Activated CD4-positive, alpha-beta T cell treated with anti-CD3 and anti-CD28 coated beads for 48 hours (primary cell): ENCODE measurements around the gene TACC3.

Source experiments
- DNase-seq: peaks from one replicate; pipeline ENCODE4 v3.0.0-alpha.2; 2020

Gene TACC3

DNA sequence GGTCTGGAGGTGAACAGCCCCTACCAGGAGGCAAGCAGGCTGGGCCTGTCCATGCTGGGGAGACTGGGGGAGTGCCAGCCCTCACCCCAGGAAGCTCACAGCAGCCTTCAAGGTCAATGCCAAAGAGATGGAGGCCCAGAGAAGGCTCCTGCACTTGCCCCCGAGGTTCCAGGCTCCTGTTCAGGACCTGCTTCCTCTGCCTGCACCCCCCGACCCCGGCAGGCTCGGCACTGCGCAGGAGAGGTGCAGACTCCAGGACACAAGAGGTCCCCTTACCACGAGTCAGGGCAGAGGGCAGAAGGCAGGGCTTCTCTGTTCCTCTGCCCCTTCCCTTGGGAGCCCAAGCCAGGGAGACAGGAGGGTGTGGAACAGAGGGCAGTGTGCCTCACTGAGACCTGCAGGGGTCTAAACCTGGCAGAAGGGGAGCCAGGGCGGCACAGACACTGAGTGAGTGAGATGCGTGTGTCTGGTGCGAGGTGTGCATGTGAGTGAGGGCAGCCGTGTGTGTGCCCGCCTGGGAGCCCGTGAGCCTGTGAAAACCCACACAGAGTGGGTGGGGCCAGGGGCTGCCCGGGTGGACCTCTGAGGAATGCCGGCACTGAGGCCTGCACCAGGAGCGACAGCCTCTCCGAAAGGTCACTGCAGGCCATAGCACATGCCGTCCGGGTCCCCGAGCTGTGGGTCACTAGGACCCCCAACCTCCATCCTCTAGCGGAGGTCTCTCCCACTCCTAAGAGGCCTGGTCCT is 41.1 kb downstream of the TACC3 start:
- DNase-seq, result no peak

- no peak for DNase-seq
Observed at GRCh38 chr4:1763070-1763549, 41.8 kb downstream of the TACC3 start.

- no peak for DNase-seq
Observed at GRCh38 chr4:1763550-1764080, 42.3 kb downstream of the TACC3 start.

DNA sequence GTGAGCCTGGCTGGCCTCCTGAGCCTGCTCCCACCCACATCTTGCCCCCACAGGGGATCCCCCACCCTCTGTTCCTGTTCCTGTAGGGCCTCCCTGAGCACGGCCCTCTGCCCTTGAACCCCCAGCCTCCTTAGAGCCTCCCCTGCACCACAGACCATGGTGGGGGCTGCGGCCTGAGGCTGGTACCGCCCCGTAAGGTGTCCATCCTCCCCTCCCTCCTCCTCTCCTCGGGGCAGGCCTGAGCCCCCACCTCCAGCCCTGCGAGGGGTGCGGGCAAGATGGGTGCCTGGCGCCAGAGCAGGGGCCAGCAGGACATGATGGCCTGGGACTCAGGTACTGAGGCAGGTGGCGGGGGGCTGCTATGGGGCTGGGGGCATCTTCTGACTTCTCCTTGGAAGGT is 43.3 kb downstream of the TACC3 start:
- no peak for DNase-seq

DNA sequence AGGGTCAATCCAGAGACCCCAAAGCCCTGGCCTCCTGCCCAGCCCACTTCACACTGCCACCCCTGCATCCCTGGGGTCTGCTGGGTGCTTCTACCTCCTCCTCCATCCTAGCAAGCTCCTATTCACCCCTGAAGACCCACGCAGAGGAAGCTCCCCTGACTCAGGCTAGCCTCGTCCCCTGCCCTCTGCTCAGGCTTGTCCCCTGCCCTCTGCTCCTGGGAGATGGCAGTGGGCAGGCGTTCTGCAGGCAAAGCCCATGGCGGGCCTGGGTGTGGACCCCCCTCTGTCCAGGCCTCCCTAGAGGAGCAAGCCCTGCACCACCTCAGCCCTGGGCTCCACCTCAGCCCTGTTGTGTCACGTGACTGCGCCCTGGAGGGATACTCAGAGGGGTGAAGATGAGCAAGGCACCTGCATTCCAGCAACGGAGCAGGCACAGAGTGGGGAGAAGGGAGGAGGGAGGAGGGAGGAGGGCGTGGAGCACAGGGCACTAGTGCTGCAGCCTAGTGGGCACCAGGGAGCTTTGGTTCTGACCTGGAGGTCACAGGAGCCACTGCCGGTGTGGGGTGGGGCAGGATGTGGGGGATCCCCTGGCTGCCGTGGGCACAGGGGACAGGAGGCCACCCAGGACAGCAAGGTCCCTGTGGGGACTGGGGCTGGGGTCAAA is 44.2 kb downstream of the TACC3 start:
- no peak for DNase-seq

DNA sequence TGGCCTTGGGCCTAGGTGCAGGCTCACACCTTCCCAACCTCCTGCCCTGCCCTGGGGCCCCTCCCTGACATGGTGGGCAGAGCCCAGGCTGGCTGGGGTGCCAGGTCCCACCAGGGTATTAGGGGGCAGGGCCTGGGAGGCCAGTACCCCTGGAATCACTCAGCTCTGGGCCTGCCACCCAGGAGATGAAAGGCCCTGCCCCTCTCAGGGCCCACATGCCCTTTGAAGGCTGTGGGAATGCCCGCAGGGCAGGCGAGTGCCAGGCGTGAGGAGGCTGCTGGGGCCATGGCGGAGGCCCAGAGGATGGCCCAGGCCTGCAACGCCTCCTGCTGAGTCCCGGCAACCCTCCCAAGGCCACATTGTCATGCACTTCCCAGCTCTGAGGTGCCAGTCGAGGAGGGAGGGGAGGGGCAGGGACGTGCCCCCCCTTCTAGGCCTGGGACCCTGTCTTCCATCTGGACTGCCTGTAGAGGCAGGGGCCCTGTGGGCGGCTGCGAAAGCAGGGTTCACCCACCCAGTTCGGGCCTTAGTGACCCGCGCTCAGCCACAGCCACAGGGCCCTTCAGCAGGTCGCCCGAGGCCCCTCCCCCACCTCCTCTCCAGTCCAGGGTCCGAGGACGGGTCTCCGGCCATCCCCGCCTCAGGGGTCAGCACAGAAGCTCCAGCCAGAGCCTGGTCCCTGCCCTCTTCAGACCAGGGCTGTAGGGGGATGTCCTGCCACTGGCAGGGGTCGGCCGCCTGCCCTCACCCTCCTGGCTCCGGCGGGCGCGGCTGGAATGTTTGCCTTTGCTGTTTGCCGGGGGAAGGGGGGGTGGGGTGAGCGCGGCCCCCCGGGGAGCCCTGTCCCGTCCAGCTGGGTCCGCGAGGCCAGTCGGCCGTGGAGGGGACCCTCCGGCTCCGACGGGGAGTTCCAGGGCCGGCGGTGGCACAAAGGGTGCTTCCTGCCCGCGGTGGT is 45.1 kb downstream of the TACC3 start:
- DNase-seq, result no peak

DNA sequence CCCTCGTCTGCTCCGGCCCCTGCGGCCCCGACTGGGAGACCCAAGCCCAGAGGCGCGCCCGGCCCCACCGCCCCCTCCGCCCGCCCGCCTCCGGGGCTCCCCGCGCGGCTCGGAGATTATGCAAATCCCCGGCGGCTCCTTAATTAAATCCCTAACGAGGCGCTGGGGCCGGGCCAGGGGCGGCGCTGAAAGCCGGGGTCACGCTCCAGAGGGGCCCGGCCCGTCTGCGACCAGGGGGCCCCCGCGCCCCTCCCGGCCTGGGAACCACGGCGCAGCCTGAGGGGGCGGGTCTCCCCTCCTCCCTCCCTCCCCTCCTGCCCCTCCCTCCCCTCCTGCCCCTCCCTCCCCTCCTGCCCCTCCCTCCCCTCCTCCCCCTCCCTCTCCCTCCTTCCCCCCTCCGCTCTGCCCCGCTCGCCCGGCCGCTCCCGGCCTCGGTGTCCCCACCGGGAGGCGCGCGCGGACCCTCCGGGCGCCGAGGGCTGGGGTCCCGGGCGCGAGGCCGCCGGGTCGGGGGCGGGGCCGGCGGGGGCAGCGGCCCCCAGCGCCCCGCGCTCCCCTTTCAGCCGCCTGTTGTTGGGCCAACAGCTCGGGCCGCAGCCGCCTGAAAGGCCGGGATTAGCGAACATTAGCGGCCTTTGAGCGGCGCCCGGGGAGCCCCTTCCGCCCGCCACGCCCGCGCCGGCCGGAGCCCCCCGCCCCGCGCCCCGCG is 45.9 kb downstream of the TACC3 start:
- no peak for DNase-seq

DNA sequence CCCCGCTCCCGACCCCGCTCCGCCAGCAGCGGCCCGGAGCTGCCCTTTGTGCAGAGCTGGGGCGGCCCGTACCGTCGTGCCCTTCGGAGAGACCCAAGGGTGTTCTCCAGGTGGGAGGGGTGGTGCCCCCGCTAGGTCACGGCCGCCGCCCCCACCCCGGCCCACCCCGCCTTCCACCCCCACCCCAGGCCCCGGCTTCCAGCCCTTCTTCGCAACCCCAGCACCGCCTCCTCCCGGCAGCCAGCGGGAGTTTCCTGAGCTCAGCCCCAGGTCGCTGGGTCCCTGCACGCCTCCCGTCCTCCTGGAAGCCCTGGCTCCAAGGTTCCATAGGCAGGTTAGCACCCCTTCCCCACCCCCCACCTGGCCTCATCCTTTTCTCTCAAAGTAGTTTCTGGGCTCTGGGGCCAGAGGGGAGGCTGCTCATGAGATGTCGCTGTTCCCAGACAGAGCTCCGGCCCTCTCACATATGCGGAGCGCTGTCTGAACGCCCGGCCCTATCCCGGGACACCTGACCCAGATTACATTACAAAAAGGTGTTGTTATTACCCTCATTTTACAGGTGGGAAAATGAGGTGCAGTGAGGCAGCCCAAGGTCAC is 46.5 kb downstream of the TACC3 start:
- DNase-seq, result peak; percentile 47

- DNase-seq, result no peak
Observed at GRCh38 chr4:1768367-1769034, 47.2 kb downstream of the TACC3 start.

- DNase-seq, result no peak
Observed at GRCh38 chr4:1769692-1770091, 48.4 kb downstream of the TACC3 start.

DNA sequence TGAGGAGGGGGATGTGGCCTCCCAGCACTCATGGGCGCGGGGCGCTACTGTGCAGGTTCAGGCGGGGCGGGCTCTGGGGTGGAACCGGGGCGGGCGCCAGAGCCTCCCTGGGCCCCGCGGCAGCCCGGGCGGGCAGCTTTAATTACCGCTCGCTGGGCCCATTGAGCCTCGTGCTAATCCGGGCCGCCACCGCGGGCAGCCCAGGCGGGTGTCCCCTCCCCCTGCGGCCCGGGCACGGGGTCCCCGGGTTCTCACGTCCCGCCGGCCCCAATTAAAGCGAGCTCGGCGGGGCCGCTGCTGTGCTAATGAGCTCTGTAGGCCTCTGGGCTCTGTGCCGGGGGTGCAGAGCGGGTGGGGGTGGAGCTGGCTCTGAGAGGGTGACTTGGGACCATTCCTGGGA is 48.9 kb downstream of the TACC3 start:
- DNase-seq, result no peak

DNA sequence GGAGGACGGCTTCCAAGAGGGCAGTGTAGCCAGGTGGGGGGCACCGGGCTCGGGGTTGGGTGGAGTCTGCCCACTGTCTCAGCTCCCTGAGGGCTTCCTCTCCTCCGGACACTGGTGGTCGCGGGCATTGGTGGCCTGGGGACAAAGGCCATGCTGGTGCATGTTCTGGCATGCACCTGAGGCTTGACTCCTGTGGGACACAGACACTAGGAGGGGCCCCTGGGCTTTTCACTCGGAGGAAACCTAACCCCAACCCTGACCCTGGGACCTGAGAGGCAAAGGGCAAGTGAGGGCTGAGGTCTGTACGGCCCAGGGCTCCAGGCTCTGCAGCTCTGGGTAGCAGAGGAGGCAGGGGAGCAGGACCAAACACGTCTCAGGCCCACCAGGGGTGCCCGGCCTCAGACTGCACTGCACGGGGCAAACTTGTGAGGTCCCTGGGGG is 49.5 kb downstream of the TACC3 start:
- no peak for DNase-seq

DNA sequence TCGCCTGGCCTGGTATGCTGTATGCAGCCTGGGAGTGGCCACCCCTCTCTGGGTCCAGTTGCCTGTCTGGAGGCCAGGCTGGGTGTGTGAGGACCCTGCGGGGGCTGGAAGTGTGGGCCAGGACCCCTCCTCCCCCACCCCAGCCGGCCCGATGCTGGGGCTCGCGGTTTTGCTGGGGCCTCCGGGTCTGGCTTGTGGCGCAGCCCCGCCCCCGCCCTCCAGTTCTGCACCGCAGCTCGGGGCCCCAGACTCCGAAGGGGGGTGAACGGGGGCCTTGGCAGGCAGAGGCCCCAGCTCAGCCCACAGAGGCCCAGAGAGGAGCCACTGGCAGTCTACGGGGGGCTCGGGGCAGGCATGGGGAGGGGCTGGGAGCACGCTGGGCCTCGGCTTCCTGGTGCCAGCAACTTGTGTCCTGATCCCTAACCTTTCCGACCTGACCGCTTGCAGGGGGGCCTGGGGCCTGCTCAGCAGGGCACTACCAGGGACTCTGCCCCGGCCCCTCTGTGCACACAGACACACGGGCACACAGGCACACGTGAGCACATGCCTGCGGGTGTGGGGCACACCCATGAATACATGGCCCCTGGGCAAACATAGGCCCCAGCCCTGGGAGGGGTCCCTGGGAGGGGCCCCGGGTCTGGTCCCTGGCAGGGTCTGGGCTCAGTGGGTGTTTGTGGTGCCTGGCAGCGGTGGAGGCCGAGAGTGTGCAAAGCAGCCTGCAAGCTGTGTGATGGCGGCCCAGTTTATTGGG is 50.4 kb downstream of the TACC3 start:
- DNase-seq, result no peak

DNA sequence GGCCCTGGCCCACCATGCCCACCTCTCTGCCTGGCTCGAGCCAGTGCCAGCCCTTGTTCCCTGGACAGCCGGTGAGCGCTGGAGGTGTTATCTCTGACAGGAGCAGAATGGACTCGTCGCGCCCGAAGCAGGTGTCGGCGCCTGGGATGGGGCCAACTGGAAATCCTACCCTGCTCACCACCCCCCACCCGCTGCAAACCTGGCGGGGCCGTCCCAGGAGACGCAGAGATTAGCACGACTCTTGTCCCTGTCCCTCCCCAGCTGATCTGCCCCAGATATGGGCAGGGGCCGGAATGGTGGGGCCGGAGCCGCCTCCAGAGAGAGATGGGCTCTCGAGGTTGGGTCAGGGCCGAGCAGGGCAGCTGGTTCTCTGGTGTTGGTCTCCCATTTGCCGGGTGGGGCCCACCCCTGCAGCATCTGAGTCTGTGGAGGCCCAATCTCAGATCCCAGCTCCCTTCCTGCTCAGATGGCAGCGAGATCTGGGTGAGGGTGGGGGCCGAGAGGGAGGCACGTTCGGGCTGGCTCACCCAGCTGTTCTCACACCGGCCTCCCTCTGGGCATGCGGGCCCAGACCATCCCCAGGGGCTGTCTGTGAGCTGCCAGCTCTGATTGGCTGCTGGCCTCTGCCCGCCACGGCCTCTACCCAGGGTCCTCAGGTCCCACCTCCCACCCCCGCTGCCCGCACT is 51.7 kb downstream of the TACC3 start:
- DNase-seq, result no peak

DNA sequence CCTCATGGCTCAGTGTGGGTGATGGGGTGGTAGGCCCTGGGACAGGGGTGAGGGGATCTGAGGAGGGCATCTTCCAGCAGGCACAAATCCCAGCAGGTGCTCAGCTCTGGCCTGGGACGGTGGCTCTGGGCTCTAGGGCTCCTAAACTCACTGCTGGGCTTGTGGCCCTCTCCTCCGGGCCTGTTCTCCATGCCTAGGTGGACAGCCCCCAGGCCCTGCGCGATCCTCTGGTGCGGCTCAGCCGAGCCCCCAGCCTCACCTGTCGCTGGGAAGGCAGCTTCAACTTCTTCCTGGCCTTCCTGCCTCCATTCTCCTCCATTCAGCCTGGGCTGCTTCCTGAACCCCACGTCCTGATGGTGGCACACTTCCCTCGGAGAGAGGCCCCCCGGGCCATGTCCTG is 52.4 kb downstream of the TACC3 start:
- no peak for DNase-seq

DNA sequence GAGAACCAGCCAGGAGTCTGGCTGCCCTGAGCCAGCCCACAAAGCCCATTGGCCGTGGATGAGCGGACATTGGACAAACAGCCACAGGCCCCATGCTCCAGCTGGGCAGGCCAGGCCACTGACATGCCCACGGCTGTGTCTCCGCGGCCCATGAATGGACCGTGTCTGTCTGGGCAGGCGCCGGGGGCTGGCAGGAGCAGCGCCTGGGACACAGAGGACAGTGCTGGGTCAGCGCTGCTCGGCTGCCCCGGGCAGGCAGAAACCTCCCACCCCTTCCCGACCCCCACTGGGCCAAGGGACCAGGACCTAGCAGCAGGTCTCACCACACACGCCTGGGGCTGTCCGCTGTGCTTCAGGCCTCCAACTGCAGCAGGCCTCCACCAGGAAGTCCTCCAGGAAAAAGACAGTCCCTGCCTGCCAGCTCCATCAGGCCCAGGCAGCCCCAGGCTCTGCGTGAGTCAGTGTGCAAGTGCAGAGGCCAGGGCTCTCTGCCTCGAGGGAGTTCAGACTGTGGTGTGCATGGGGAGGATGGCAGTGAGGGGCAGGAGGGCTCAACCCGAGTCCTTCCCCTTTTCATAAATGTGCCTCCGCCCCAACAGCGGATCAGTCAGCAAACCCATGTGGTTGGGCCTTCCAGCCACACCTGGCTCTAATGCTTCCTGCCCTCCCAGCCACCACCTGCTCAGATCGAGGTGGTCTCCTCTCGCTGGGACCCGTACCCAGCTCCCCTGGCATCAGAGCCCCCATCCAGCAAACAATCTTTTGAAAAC is 54.6 kb downstream of the TACC3 start:
- no peak for DNase-seq

GRCh38 chr4:1776521-1777161 is 55.3 kb downstream of the TACC3 start:
- DNase-seq, result no peak

- DNase-seq, result no peak
Observed at GRCh38 chr4:1777822-1778641, 56.7 kb downstream of the TACC3 start.
